ENCODE results near the gene FAM228B.
"Not testable (repeated sequence)": the region's sequence is repeated elsewhere in the genome, so short reads cannot be mapped to it uniquely, and the experiment has no call there.

Gene FAM228B

GRCh38 chr2:24123922-24124580 lies 782 bp downstream of the FAM228B start:
- H3K4me3 ChIP-seq (replicated peaks; ENCODE audit: low read depth, low read length) = peak overlapping the region; percentile 81
- peak; percentile 50 for DNase-seq (ENCODE audit: low read depth)
- TF ChIP-seq CTCF (IDR thresholded peaks at IDR 0.05; ENCODE audit: low read length, missing control alignments) = no peak

- DNase-seq (ENCODE audit: low read depth) = no peak
- TF ChIP-seq CTCF (IDR thresholded peaks at IDR 0.05; ENCODE audit: low read length, missing control alignments) = no peak
- no peak overlapping the region for H3K4me3 ChIP-seq (replicated peaks; ENCODE audit: low read depth, low read length)
Observed at GRCh38 chr2:24125956-24126355, 2.7 kb downstream of the FAM228B start.

GRCh38 chr2:24132543-24132942 lies 9.3 kb downstream of the FAM228B start:
- no peak for DNase-seq (ENCODE audit: low read depth)
- H3K4me3 ChIP-seq (replicated peaks; ENCODE audit: low read depth, low read length) = no peak overlapping the region
- TF ChIP-seq CTCF (IDR thresholded peaks at IDR 0.05; ENCODE audit: low read length, missing control alignments) = no peak

- not testable (repeated sequence) for H3K4me3 ChIP-seq (replicated peaks; ENCODE audit: low read depth, low read length)
- DNase-seq (ENCODE audit: low read depth) = peak; percentile 21
Observed at GRCh38 chr2:24140305-24140704, 17.0 kb downstream of the FAM228B start.

- no peak overlapping the region for H3K4me3 ChIP-seq (replicated peaks; ENCODE audit: low read depth, low read length)
- no peak for TF ChIP-seq CTCF (IDR thresholded peaks at IDR 0.05; ENCODE audit: low read length, missing control alignments)
- peak; percentile 7 for DNase-seq (ENCODE audit: low read depth)
Observed at GRCh38 chr2:24147364-24147763, 24.1 kb downstream of the FAM228B start.

GRCh38 chr2:24152413-24153197 lies 29.3 kb downstream of the FAM228B start:
- no peak for DNase-seq (ENCODE audit: low read depth)
- no peak for TF ChIP-seq CTCF (IDR thresholded peaks at IDR 0.05; ENCODE audit: low read length, missing control alignments)

GRCh38 chr2:24153478-24153877 lies 30.2 kb downstream of the FAM228B start:
- no peak for DNase-seq (ENCODE audit: low read depth)
- TF ChIP-seq CTCF (IDR thresholded peaks at IDR 0.05; ENCODE audit: low read length, missing control alignments) = no peak

More at GRCh38 chr2:24152413-24153197, 29.3 kb downstream of the FAM228B start:
- no peak overlapping the region for H3K4me3 ChIP-seq (replicated peaks; ENCODE audit: low read depth, low read length)

More at GRCh38 chr2:24153478-24153877, 30.2 kb downstream of the FAM228B start:
- no peak overlapping the region for H3K4me3 ChIP-seq (replicated peaks; ENCODE audit: low read depth, low read length)
